ENCODE measurements around the gene PEPD.

Gene PEPD

GRCh38 chr19:33400856-33401682, 120.5 kb downstream of the PEPD start:
- in situ Hi-C loops (cut with MboI; ENCODE audit: low pct_unique_long_range_greater_than_20kb, low sequenced_read_pairs, unreplicated experiment) = loop anchor here (10.0 kb wide), 1 partner anchor 166 kb away; no protein-coding TSS in a partner anchor
- TF ChIP-seq CTCF (IDR thresholded peaks at IDR 0.05; ENCODE audit: extremely low read depth, insufficient read depth, missing control alignments) = no peak
- no peak for DNase-seq (ENCODE audit: low spot score)

- in situ Hi-C loops (cut with MboI; ENCODE audit: low pct_unique_long_range_greater_than_20kb, low sequenced_read_pairs, unreplicated experiment) = loop anchor here (10.0 kb wide), 1 partner anchor 165 kb away; no protein-coding TSS in a partner anchor
- no peak for TF ChIP-seq CTCF (IDR thresholded peaks at IDR 0.05; ENCODE audit: extremely low read depth, insufficient read depth, missing control alignments)
- no peak for DNase-seq (ENCODE audit: low spot score)
Measured at GRCh38 chr19:33399745-33400681, 121.6 kb downstream of the PEPD start.

- in situ Hi-C loops (cut with MboI; ENCODE audit: low pct_unique_long_range_greater_than_20kb, low sequenced_read_pairs, unreplicated experiment) = no loop called here
- no peak for DNase-seq (ENCODE audit: low spot score)
- no peak for TF ChIP-seq CTCF (IDR thresholded peaks at IDR 0.05; ENCODE audit: extremely low read depth, insufficient read depth, missing control alignments)
Measured at GRCh38 chr19:33399081-33399744, 122.4 kb downstream of the PEPD start.

- in situ Hi-C loops (cut with MboI; ENCODE audit: low pct_unique_long_range_greater_than_20kb, low sequenced_read_pairs, unreplicated experiment) = no loop called here
- no peak for DNase-seq (ENCODE audit: low spot score)
- TF ChIP-seq CTCF (IDR thresholded peaks at IDR 0.05; ENCODE audit: extremely low read depth, insufficient read depth, missing control alignments) = no peak
Measured at GRCh38 chr19:33398361-33399060, 123.1 kb downstream of the PEPD start.

- DNase-seq (ENCODE audit: low spot score) = no peak
- in situ Hi-C loops (cut with MboI; ENCODE audit: low pct_unique_long_range_greater_than_20kb, low sequenced_read_pairs, unreplicated experiment) = no loop called here
Measured at GRCh38 chr19:33397536-33398360, 123.8 kb downstream of the PEPD start.

More at GRCh38 chr19:33397536-33398360, 123.8 kb downstream of the PEPD start:
- no peak for TF ChIP-seq CTCF (IDR thresholded peaks at IDR 0.05; ENCODE audit: extremely low read depth, insufficient read depth, missing control alignments)

Data from GM13977 (cell line).